ENCODE measurements around the gene MAPT. TPM values are rescaled to one million over a fixed set of nuclear protein-coding genes. Genes with fewer than 3 reads are reported as not detected.

Gene MAPT
- total RNA-seq, 3 donors from 2014 or later (not counting 1 experiment from before 2014, with no cell fraction given) = 0.14 to 1.3 (median 0.58) TPM

DNA sequence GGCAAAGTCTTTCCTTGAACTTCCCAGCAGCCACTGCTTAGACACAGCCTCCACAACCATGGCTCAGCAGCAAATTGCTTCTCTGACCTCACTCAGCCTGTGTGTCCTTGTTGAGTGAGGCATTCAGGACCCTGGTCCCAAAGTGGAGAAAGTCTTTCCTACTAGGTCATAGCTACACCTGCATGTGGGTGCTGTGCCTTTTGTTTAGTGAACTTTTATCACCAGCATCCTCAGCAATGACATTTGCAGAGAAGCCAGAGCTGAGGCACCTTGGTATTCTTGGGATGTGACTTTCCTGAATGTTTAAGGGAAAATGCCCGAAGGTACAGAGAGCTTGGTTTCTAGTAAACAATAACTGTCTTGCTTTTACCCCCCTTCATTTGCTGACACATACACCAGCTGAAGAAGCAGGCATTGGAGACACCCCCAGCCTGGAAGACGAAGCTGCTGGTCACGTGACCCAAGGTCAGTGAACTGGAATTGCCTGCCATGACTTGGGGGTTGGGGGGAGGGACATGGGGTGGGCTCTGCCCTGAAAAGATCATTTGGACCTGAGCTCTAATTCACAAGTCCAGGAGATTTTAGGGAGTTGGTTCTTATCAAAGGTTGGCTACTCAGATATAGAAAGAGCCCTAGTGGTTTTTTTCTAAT, 83.7 kb downstream of the MAPT start:
- ATAC-seq = no peak
- DNase-seq = no peak
- Mint-ChIP-seq H3K27me3 (ENCODE audit: low read depth in 2 of 2) (peaks cover 0 to 5% of the 10 kb centered on the region in 2 donors), H3K4me1 (no peaks in the 10 kb centered on the region), H3K9me3 (no peaks in the 10 kb centered on the region), H3K36me3 (no peaks in the 10 kb centered on the region), H3K4me3 (no peak overlapping the region), H3K27ac (no peak overlapping the region)
- no peaks in the 10 kb centered on the region for H3K27me3 ChIP-seq (ENCODE audit: control insufficient read depth, insufficient read depth, low read length)
- H3K9me3 ChIP-seq (ENCODE audit: control insufficient read depth, insufficient read depth, low read length) = no peaks in the 10 kb centered on the region
- no peak overlapping the region for H3K4me3 ChIP-seq (ENCODE audit: low read length)
- no peak for TF ChIP-seq CTCF (IDR thresholded peaks at IDR 0.05)
- H3K4me1 ChIP-seq (ENCODE audit: control insufficient read depth, insufficient read depth, low read length) = peaks cover 4% of the 10 kb centered on the region
- H3K27ac ChIP-seq (ENCODE audit: low read length) = no peak overlapping the region
- no peaks in the 10 kb centered on the region for H3K36me3 ChIP-seq (ENCODE audit: control insufficient read depth, insufficient read depth, low read length)
- intact Hi-C loops (cut with micrococcal nuclease) = no loop called here
- 89% methylated on average over 2 of the region's 3 CpGs for WGBS (ENCODE audit: insufficient coverage)

DNA sequence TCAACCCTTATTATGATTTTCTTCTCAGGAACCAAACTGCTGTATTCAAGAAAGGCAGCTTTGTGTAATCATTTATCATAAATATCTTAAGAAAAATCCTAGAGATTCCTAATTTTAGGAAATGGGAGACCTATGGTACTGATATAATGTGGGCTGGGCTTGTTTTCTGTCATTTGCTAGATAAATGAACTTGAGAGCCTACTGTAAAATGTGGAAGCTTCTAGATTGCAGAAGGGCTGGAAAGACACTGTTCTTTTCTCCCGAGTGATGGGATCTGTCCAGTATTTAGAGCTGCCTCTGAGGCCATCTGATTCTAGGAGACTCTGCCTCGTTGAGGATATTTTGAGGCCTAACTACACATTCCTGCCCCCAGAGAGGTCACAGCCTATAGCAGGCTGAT, 84.8 kb downstream of the MAPT start:
- Mint-ChIP-seq H3K9me3 (no peaks in the 10 kb centered on the region), H3K36me3 (no peaks in the 10 kb centered on the region), H3K4me3 (no peak overlapping the region), H3K4me1 (no peaks in the 10 kb centered on the region), H3K27me3 (ENCODE audit: low read depth in 2 of 2) (peaks cover 0 to 5% of the 10 kb centered on the region in 2 donors), H3K27ac (no peak overlapping the region)
- 82% methylated on average over 2 of the region's 2 CpGs for WGBS (ENCODE audit: insufficient coverage)
- H3K36me3 ChIP-seq (ENCODE audit: control insufficient read depth, insufficient read depth, low read length) = no peaks in the 10 kb centered on the region
- H3K9me3 ChIP-seq (ENCODE audit: control insufficient read depth, insufficient read depth, low read length) = no peaks in the 10 kb centered on the region
- no peak overlapping the region for H3K27ac ChIP-seq (ENCODE audit: low read length)
- no peak for ATAC-seq
- H3K4me1 ChIP-seq (ENCODE audit: control insufficient read depth, insufficient read depth, low read length) = peaks cover 4% of the 10 kb centered on the region
- no peak overlapping the region for H3K4me3 ChIP-seq (ENCODE audit: low read length)
- H3K27me3 ChIP-seq (ENCODE audit: control insufficient read depth, insufficient read depth, low read length) = no peaks in the 10 kb centered on the region
- intact Hi-C loops (cut with micrococcal nuclease) = no loop called here
- no peak for DNase-seq
- TF ChIP-seq CTCF (IDR thresholded peaks at IDR 0.05) = no peak

GRCh38 chr17:45980855-45981254, 86.5 kb downstream of the MAPT start:
- no peak overlapping the region for H3K4me3 Mint-ChIP-seq
- Histone ChIP-seq H3K4me1 (ENCODE audit: control insufficient read depth, insufficient read depth, low read length) (peaks cover 4% of the 10 kb centered on the region), H3K4me3 (ENCODE audit: low read length) (no peak overlapping the region), H3K9me3 (ENCODE audit: control insufficient read depth, insufficient read depth, low read length) (no peaks in the 10 kb centered on the region), H3K36me3 (ENCODE audit: control insufficient read depth, insufficient read depth, low read length) (no peaks in the 10 kb centered on the region), H3K27me3 (ENCODE audit: control insufficient read depth, insufficient read depth, low read length) (no peaks in the 10 kb centered on the region), H3K27ac (ENCODE audit: low read length) (no peak overlapping the region)
- TF ChIP-seq CTCF (IDR thresholded peaks at IDR 0.05) = no peak
- H3K27me3 Mint-ChIP-seq (ENCODE audit: low read depth in 2 of 2) = peaks cover 0 to 6% of the 10 kb centered on the region in 2 donors
- H3K36me3 Mint-ChIP-seq = no peaks in the 10 kb centered on the region
- intact Hi-C loops (cut with micrococcal nuclease) = no loop called here
- no peak overlapping the region for H3K27ac Mint-ChIP-seq
- DNase-seq = no peak
- WGBS (ENCODE audit: insufficient coverage) = 92% methylated on average over 6 of the region's 6 CpGs
- ATAC-seq = no peak
- no peaks in the 10 kb centered on the region for H3K4me1 Mint-ChIP-seq
- no peaks in the 10 kb centered on the region for H3K9me3 Mint-ChIP-seq

DNA sequence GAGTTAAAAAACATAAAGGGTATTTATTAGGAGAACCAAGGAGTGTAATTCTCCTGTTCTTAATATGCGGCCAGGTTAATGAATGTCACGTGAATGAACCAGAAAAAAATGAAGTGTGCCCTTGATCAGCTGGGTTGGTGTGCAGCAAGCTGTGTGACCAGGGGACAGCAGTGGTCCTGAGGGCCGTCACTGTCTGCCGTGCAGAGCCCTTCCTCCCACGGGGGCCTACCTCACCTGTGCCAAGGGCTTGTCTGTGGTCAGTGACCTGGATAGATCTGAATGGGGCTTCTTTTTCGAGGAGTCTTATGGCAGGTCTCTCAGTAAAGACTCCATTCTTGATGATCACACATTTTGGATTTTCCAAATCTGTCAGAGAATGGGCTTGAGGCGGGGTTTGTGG, 87.0 kb downstream of the MAPT start:
- TF ChIP-seq CTCF (IDR thresholded peaks at IDR 0.05) = no peak
- no peaks in the 10 kb centered on the region for H3K27me3 ChIP-seq (ENCODE audit: control insufficient read depth, insufficient read depth, low read length)
- H3K27ac ChIP-seq (ENCODE audit: low read length) = no peak overlapping the region
- H3K9me3 ChIP-seq (ENCODE audit: control insufficient read depth, insufficient read depth, low read length) = no peaks in the 10 kb centered on the region
- intact Hi-C loops (cut with micrococcal nuclease) = no loop called here
- H3K36me3 ChIP-seq (ENCODE audit: control insufficient read depth, insufficient read depth, low read length) = no peaks in the 10 kb centered on the region
- ATAC-seq (no peak), DNase-seq (no peak)
- Mint-ChIP-seq H3K9me3 (no peaks in the 10 kb centered on the region), H3K4me3 (no peak overlapping the region), H3K36me3 (no peaks in the 10 kb centered on the region), H3K27me3 (ENCODE audit: low read depth in 2 of 2) (peaks cover 0 to 3% of the 10 kb centered on the region in 2 donors), H3K4me1 (no peaks in the 10 kb centered on the region), H3K27ac (no peak overlapping the region)
- H3K4me1 ChIP-seq (ENCODE audit: control insufficient read depth, insufficient read depth, low read length) = no peaks in the 10 kb centered on the region
- no peak overlapping the region for H3K4me3 ChIP-seq (ENCODE audit: low read length)
- 81% methylated on average over 7 of the region's 7 CpGs for WGBS (ENCODE audit: insufficient coverage)

Measured in natural killer cell (primary cell).